Measurements from ENCODE around the gene TMEM140.
"Not testable (repeated sequence)": the region's sequence is repeated elsewhere in the genome, so short reads cannot be mapped to it uniquely, and the experiment has no call there.

Gene TMEM140

GRCh38 chr7:135197343-135197742 is 49.5 kb downstream of the TMEM140 start:
- DNase-seq = no peak

- DNase-seq = no peak
Observed at GRCh38 chr7:135197906-135198655, 50.2 kb downstream of the TMEM140 start.

GRCh38 chr7:135199439-135199838 is 51.6 kb downstream of the TMEM140 start:
- no peak for DNase-seq

- no peak for DNase-seq
Observed at GRCh38 chr7:135200821-135201331, 53.0 kb downstream of the TMEM140 start.

GRCh38 chr7:135201350-135201749 is 53.5 kb downstream of the TMEM140 start:
- no peak for DNase-seq

- no peak for DNase-seq
Observed at GRCh38 chr7:135204341-135204749, 56.5 kb downstream of the TMEM140 start.

DNA sequence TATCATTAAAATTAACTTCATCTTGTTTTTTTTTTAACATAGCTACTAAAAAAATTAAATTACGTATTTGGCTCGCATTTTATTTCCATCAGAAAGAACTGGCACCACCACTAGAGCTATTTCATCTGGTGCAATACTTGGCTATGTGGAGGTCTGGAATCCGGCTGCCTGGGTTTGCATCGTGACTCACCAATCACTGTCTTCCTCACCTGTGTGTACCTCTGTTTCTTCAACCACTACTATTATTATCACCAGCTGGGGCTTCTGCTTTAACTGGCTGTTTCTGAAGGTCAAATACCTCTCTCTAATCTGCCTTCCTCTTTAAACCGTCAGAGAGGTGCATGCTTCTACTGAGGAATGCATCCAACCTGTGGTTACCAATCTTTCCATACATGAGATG is 57.0 kb downstream of the TMEM140 start:
- no peak for DNase-seq

DNA sequence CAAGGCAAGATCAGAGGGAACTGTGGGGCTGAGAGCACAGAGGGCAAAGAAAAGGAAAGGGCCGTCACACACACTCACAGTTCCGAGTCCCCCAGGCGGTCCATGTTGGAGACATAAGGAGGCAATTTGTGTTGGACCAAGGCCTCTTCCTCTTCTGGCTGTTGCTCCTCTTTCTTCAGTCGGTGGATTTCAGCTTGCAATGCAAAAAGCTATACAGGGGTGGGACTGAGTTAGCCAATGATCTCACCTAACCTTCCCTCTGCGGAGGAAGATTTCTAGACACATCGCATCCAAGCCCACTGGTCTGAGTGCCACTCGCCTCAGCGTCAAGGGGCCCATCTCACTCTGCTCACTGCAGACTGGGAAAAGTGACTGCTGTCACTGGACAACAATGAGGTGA is 58.0 kb downstream of the TMEM140 start:
- no peak for DNase-seq

DNA sequence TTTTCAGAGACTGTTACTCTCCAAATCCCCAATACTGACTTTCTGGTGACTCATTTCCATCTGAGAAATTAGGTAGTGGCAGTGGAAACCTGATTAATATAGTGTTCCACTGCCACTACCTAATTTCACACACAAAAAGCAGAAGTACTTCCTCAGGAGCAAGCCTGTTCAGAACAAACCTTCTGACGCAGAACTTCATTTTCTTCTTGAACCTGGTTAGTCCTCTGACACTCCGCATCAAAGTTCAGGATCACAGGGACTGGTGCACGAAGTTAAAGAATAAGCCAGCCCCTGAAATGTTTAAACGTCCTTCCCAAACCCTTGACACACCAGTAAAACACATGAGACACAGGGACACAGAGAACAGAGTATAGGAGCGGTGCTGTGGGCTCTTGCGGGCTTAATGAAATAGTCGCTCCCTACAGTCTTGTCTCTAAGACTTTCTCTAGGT is 59.1 kb downstream of the TMEM140 start:
- no peak for DNase-seq

DNA sequence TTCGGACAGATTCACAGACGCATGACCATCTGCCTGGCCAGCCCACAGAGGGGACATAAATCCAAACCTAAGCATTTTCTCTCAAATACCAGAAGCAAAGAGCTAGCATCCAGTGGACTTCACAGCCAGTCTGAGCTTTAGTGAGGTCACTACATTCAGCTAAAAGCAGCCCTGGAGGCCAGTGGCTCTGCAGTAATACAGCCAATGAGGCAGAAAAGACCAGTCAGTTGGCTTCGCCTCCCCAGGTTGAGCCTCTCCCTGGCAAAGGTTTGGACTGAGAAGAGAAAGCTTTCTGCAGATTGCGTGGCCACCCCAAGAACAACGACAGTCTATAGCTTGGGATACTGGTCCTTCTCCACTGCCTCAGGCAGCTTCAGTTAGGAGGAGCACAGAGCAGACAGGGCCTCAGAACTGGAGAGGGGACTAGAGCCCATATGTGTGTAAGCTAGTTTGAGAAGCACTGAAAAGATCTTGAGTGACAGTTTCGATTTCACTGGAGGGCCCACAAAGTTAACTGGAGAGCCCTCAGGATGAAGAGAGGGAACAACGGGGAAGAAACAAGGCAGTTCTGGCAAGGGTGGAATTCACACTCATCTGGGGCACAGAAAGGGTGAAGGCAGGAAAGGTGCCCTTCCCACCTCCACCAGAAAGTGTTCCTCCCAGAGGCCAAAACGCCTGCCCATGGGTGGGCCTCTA is 59.7 kb downstream of the TMEM140 start:
- no peak for DNase-seq

GRCh38 chr7:135208102-135208793 is 60.4 kb downstream of the TMEM140 start:
- DNase-seq = no peak

GRCh38 chr7:135209225-135209834 is 61.5 kb downstream of the TMEM140 start:
- no peak for DNase-seq

- peak; percentile 55 for DNase-seq
Observed at GRCh38 chr7:135210888-135211178, 63.0 kb downstream of the TMEM140 start.

DNA sequence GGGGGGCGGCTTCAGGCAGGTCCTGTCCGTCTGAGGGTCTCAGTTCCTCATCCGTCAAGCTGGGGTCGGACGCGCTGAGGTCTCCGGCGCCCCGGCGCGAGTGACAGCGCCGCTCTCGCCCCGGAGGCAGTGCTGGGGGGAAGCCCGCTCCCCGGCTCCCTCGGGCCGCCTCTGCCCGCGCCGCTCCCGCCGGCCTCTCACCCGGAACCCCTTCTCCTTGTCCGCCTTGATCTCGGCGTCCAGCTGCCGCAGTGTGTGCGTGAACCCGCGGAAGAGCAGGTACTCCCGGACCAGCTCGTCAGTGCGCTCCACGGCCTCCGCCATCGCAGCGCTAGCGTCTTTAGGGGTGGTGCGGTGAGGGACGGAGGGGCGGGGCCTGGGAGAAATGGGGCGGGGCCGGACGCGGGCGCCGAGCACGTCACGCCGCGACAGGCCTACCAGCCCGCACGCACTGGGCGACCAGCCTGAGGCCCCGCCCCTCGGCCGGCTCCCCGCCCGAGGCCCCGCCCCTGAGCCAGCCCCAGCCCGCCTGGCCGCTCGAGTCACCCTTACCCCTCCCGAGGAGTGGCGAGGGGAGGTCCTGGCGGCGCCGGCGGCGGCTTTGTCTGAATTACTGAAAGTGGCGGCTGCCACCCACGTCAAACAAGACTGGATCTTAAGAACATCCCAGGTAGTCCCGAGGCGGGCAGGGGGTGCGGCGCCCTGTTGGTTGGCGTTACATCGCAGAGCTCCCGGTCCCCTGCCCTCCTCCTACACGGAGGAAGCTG is 63.5 kb downstream of the TMEM140 start, which contains the start of gene WDR91:
WDR91 (minus strand) TSS at position 348 of the 767 bp plus-strand sequence; CDS start at position 324, 24 bp downstream.
- peak; percentile 94 for DNase-seq

GRCh38 chr7:135211946-135212685 is 64.2 kb downstream of the TMEM140 start:
- not testable (repeated sequence) for DNase-seq

GRCh38 chr7:135213831-135214230 is 66.0 kb downstream of the TMEM140 start:
- no peak for DNase-seq

DNA sequence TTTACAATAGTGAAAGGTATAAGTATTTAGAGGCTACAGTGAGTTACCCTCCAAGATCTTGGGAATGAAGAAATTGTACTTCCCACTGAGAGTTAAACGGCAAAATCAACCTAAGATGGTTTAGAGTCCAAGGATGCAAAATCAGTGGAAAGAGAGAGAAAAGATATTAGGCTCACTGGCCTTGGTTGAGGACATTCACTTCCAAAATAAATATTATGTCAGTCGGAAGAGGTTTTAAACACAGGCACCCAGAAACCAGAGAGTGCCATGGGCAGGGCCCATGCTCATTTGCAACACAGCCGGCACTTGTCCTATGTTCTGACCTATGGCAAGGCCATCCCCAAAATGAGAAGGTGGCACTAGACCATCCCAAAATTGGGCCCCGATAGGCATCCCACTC is 67.3 kb downstream of the TMEM140 start:
- DNase-seq = no peak

DNA sequence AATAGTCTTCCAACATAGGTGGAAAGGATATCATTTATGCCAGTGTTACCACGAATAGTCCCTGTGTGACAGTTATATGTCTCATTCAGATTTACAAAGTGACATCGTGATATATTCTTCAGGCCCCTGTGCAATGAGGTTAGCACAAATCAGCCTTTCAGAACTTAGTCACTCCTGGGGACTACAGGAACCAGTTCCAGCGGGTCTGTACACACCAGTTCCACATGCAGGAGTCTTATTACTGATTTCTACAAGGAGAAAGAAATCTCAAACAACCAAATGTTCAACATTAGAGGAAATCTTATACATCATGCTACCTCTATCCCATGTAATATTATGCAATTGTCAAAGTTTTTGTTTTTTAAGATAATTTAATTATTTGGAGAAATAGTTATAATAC is 67.8 kb downstream of the TMEM140 start:
- DNase-seq = no peak

Measured in NCI-H1092 treated with DMSO at 0.1 percent for 48 hours (cell line).